Adrenal gland (tissue), 12 donors: ENCODE measurements around the gene CRYM. TPM values are rescaled to one million over a fixed set of nuclear protein-coding genes. Genes with fewer than 3 reads are reported as not detected.

ENCODE experiments used
- DNase-seq, 7 donors: peaks; one replicate each; pipeline ENCODE4 v3.0.0-alpha.2; 2019 to 2020
- H3K27ac ChIP-seq, 5 donors: fragments of 200-600 bp; sonication (generic) in 4 of 5; 1 replicate in 3 of 5; 2 replicates in 2 of 5; pipeline versions ENCODE4 v1.5.1 to v1.8.0; 2016 to 2020; ENCODE audit warnings: mild to moderate bottlenecking in 1 of 5
- H3K27me3 ChIP-seq: fragments of 200-600 bp; 2 replicates; pipeline ENCODE4 v1.8.0; 2021
- H3K36me3 ChIP-seq, 2 donors: fragments of 200-600 bp; replicated peaks in 1 of 2; 1 replicate in 1 of 2; 2 replicates in 1 of 2; pipeline versions ENCODE4 v1.5.1 to v1.8.0; 2018 to 2022
- H3K4me1 ChIP-seq, 2 donors: fragments of 200-600 bp; replicated peaks in 1 of 2; 1 replicate in 1 of 2; 2 replicates in 1 of 2; pipeline versions ENCODE4 v1.5.1 to v1.8.0; 2018 to 2021
- H3K4me3 ChIP-seq, 4 donors: fragments of 200-600 bp; sonication (generic) in 3 of 4; one replicate each; pipeline ENCODE4 v1.5.1; 2016 to 2018
- H3K9me3 ChIP-seq, 3 donors: fragments of 200-600 bp; sonication (generic) in 1 of 3; replicated peaks in 1 of 3; 1 replicate in 2 of 3; 2 replicates in 1 of 3; pipeline versions ENCODE4 v1.5.1 to v1.8.0; 2016 to 2021
- POLR2A ChIP-seq, 2 donors: fragments of 450-650 bp; IDR thresholded peaks; one replicate each; pipeline ENCODE4 v1.6.1; 2017; ENCODE audit warnings: antibody characterized with exemption in 2 of 2, mild to moderate bottlenecking in 2 of 2, moderate library complexity in 1 of 2
- WGBS, 4 donors: extraction: QIAGEN DNeasy Blood & Tissue Kit in 2 of 4; methylation state at CpG; one replicate each; pipeline versions ENCODE4 v1.1.5 to v1.1.7; 2013 to 2017; 5-methylcytosine and 5-hydroxymethylcytosine counted together
- intact Hi-C, 2 donors: fragments of 100-400 bp; cut with DNase I; formaldehyde crosslinking; loops; one replicate each; pipeline versions ENCODE4 v1.14.1 to v1.15.0; 2022 to 2023
- polyA plus RNA-seq, 3 donors: library from polyadenylated mRNA; stranded (reverse); fragments of 200-250 nt in 2 of 3; fragments of 350-450 nt in 1 of 3; fragmentation: Illumina TruSeq in 1 of 3; extraction: RNeasy Lipid Tissue Mini Kit (QIAGEN cat#74804) in 1 of 3; gene quantifications; one replicate each; pipeline ENCODE4 v1.2.3, GENCODE V29; 2013 to 2014
- total RNA-seq, 9 donors: library from RNA; depleted of rRNA in 4 of 9; stranded (reverse); fragments of >200 nt in 4 of 9; fragments of 120-200 nt in 1 of 9; fragmentation: NEBNext Ultra II Directional in 1 of 9; extraction: Animal tissue kit (Norgen Biotek cat#: 25700) in 1 of 9; gene quantifications; one replicate each; pipeline versions ENCODE4 v1.1.0 to v1.2.4, GENCODE V29; 2013 to 2023
- TF ChIP-seq, protein P1 (sequence below), 6 experiments: fragments of 450-650 bp in 4 of 6; fragments of 200-600 bp in 2 of 6; sonication (generic) in 1 of 6; IDR thresholded peaks; 1 replicate in 5 of 6; 2 replicates in 1 of 6; pipeline versions ENCODE4 v1.5.1 to v1.8.0; 2016 to 2021; ENCODE audit warnings: antibody characterized with exemption in 6 of 6, mild to moderate bottlenecking in 2 of 6, moderate library complexity in 1 of 6
- donor health status: healthy with polysubstance abuse.
- donor health status: Bipolar disorder and iron deficiency.
- donor health status: DM: yes; HTN: yes; CAD: no.
- donor health status: DM: no; HTN: no; CAD: no.
- donor health status: DM: no; HTN: no; CAD: no.
- donor health status: DM: yes; HTN: yes; CAD: no.

The CRYM gene
- total and polyA plus RNA-seq, 12 donors, result 0.22 to 0.84 (median 0.49) TPM; not detected in 8

DNA sequence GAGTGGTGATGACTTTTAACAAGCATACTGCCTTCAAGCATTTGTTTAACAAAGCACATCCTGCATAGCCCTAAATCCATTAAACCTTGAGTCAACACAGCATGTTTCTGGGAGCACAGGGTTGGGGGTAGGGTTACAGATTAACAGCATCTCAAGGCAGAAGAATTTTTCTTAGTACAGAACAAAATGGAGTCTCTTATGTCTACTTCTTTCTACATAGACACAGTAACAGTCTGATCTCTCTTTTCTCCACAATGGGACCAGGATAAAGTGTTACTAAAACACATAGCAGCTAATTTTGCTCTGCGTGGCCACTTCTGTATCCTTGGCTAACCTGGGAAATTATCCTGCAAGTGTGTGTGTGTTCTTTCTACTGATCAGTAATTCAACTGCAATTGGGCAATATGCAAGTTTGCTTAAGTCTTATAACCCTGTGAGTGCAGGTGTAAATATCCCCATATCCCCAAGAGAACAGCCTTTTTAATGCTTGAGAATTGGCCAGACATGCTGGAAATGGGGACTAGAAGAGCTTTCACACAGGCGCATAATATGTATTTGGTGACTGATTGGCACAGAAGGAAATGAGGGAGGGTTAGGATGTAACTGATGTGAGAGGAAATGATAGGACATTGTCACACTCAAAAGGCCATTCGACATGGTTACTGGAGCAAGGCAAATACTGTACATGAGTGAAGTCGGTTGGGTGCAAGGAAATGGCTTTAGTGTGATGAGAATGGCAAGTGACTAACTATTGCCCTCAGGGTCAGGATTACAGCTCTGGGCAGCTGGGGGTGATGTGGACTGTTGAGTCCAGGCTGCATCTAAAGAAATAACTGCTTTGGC, 55.4 kb downstream of the CRYM start:
- Histone ChIP-seq H3K27ac (no peak overlapping the region), H3K4me1 (no peaks in the 10 kb centered on the region), H3K27me3 (peaks cover 12% of the 10 kb centered on the region), H3K9me3 (peaks cover 0 to 3% (median 0%) of the 10 kb centered on the region in 3 donors), H3K4me3 (no peak overlapping the region), H3K36me3 (no peaks in the 10 kb centered on the region)
- 57 to 65% (median 60%) methylated on average over 4 of the region's 4 CpGs for WGBS, 4 donors
- intact Hi-C loops, result no loop called here
- no peak for DNase-seq
- no peak for TF ChIP-seq POLR2A (IDR thresholded peaks at IDR 0.05)
- TF ChIP-seq, protein P1, sequence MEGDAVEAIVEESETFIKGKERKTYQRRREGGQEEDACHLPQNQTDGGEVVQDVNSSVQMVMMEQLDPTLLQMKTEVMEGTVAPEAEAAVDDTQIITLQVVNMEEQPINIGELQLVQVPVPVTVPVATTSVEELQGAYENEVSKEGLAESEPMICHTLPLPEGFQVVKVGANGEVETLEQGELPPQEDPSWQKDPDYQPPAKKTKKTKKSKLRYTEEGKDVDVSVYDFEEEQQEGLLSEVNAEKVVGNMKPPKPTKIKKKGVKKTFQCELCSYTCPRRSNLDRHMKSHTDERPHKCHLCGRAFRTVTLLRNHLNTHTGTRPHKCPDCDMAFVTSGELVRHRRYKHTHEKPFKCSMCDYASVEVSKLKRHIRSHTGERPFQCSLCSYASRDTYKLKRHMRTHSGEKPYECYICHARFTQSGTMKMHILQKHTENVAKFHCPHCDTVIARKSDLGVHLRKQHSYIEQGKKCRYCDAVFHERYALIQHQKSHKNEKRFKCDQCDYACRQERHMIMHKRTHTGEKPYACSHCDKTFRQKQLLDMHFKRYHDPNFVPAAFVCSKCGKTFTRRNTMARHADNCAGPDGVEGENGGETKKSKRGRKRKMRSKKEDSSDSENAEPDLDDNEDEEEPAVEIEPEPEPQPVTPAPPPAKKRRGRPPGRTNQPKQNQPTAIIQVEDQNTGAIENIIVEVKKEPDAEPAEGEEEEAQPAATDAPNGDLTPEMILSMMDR (IDR thresholded peaks at IDR 0.05), result no peak

DNA sequence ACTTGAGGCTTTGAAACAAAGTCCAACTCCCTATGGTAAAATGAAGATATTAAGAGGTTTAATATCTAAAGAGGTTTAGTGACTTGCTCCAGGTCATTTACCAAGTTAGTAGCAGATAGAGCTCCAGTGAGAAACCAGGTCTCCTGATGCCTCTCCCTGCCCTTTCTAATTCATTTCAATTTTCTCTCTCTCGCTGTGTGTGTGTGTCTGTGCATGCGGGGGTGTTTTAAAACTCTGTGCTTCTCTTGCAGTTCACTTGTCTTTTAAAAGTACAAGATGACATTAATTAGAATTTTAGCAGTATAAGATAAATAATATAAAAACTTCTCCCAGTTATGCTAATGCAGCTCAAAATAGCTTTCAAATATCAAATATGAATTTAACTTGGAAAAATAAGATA, 58.5 kb downstream of the CRYM start:
- no peak overlapping the region for H3K27ac ChIP-seq
- H3K4me1 ChIP-seq, result no peaks in the 10 kb centered on the region
- TF ChIP-seq, protein P1 (IDR thresholded peaks at IDR 0.05), result no peak
- TF ChIP-seq POLR2A (IDR thresholded peaks at IDR 0.05), result no peak
- 74 to 89% (median 81%) methylated on average over 2 of the region's 2 CpGs for WGBS, 4 donors
- H3K27me3 ChIP-seq, result peaks cover 12% of the 10 kb centered on the region
- H3K9me3 ChIP-seq, result no peaks in the 10 kb centered on the region
- H3K4me3 ChIP-seq, result no peak overlapping the region
- no peak for DNase-seq
- intact Hi-C loops, result no loop called here
- no peaks in the 10 kb centered on the region for H3K36me3 ChIP-seq

DNA sequence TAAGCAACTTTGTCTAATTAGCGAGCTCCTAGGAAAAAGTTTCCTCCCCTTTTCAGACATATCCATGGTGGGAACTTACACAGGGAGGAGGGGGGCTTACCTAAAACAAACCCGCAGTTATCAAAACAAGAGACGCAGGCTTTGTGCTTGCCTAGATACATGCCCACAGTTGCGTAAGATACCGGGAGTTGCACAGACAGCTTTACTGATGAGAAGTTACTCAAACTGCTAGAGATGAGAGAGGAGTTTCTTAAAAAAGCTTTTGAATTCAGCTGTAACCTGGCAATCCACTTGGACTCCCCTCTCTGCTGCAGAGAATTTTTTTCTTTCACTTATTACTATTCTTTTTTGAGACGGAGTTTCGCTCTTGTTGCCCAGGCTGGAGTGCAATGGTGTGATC, 59.9 kb downstream of the CRYM start:
- WGBS, 4 donors, result 55 to 70% (median 61%) methylated on average over 7 of the region's 7 CpGs
- peak in 1 of 7 donors; percentile 8 for DNase-seq
- no peak overlapping the region for H3K4me3 ChIP-seq
- H3K4me1 ChIP-seq, result no peaks in the 10 kb centered on the region
- H3K36me3 ChIP-seq, result no peaks in the 10 kb centered on the region
- H3K27ac ChIP-seq, result no peak overlapping the region
- TF ChIP-seq POLR2A (IDR thresholded peaks at IDR 0.05), result no peak
- TF ChIP-seq, protein P1 (IDR thresholded peaks at IDR 0.05), result no peak
- intact Hi-C loops, result no loop called here
- H3K27me3 ChIP-seq, result peaks cover 6% of the 10 kb centered on the region
- H3K9me3 ChIP-seq, result no peaks in the 10 kb centered on the region

DNA sequence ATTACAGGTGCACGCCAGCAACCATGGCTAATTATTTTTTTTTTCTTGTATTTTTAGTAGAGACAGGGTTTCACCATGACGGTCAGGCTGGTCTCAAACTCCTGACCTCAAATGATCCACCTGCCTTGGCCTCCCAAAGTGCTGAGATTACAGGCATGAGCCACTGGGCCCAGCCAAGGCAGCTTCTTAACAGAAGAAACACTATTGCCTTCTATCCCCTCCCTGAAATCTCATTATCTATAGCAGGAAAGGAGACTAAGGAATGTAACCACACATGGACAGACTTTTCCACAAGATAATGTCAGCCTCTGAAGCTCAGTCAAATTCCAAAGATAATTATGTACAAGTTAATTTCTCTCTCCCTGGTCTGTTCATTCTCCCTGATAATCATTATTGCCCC, 61.0 kb downstream of the CRYM start:
- 72 to 86% (median 83%) methylated on average over 2 of the region's 2 CpGs for WGBS, 4 donors
- no peak overlapping the region for H3K4me3 ChIP-seq
- no peak overlapping the region for H3K27ac ChIP-seq
- intact Hi-C loops, result no loop called here
- no peak for DNase-seq
- no peaks in the 10 kb centered on the region for H3K4me1 ChIP-seq
- no peaks in the 10 kb centered on the region for H3K36me3 ChIP-seq
- no peaks in the 10 kb centered on the region for H3K9me3 ChIP-seq
- TF ChIP-seq POLR2A (IDR thresholded peaks at IDR 0.05), result no peak
- TF ChIP-seq, protein P1 (IDR thresholded peaks at IDR 0.05), result no peak
- peaks cover 4% of the 10 kb centered on the region for H3K27me3 ChIP-seq
